ENCODE measurements around the gene EGF.
"Not testable (repeated sequence)": the region's sequence is repeated elsewhere in the genome, so short reads cannot be mapped to it uniquely, and the experiment has no call there.

The EGF gene

GRCh38 chr4:109915385-109916026 lies 2.8 kb downstream of the EGF start:
- DNase-seq = no peak

GRCh38 chr4:109916027-109916409 lies 3.3 kb downstream of the EGF start:
- DNase-seq = no peak

- no peak for DNase-seq
Measured at GRCh38 chr4:109921384-109921808, 8.7 kb downstream of the EGF start.

GRCh38 chr4:109925396-109925795 lies 12.7 kb downstream of the EGF start:
- DNase-seq = no peak

- DNase-seq = no peak
Measured at GRCh38 chr4:109928327-109929045, 15.8 kb downstream of the EGF start.

GRCh38 chr4:109930464-109930863 lies 17.8 kb downstream of the EGF start:
- no peak for DNase-seq

- DNase-seq = no peak
Measured at GRCh38 chr4:109930872-109931271, 18.2 kb downstream of the EGF start.

- DNase-seq = no peak
Measured at GRCh38 chr4:109931318-109931717, 18.6 kb downstream of the EGF start.

- not testable (repeated sequence) for DNase-seq
Measured at GRCh38 chr4:109937352-109937751, 24.7 kb downstream of the EGF start.

- DNase-seq = no peak
Measured at GRCh38 chr4:109939190-109939589, 26.5 kb downstream of the EGF start.

GRCh38 chr4:109942292-109942926 lies 29.7 kb downstream of the EGF start:
- no peak for DNase-seq

- no peak for DNase-seq
Measured at GRCh38 chr4:109943745-109944144, 31.1 kb downstream of the EGF start.

- DNase-seq = no peak
Measured at GRCh38 chr4:109944591-109944990, 31.9 kb downstream of the EGF start.

- no peak for DNase-seq
Measured at GRCh38 chr4:109945056-109945455, 32.4 kb downstream of the EGF start.

- DNase-seq = no peak
Measured at GRCh38 chr4:109946120-109946519, 33.4 kb downstream of the EGF start.

- no peak for DNase-seq
Measured at GRCh38 chr4:109947457-109947856, 34.8 kb downstream of the EGF start.

- no peak for DNase-seq
Measured at GRCh38 chr4:109947918-109948317, 35.2 kb downstream of the EGF start.

GRCh38 chr4:109949099-109949718 lies 36.5 kb downstream of the EGF start:
- not testable (repeated sequence) for DNase-seq

GRCh38 chr4:109952612-109953011 lies 39.9 kb downstream of the EGF start:
- DNase-seq = no peak

GRCh38 chr4:109953556-109953955 lies 40.9 kb downstream of the EGF start:
- DNase-seq = no peak

- DNase-seq = no peak
Measured at GRCh38 chr4:109955146-109955545, 42.5 kb downstream of the EGF start.

- DNase-seq = no peak
Measured at GRCh38 chr4:109957227-109957626, 44.5 kb downstream of the EGF start.

- DNase-seq = no peak
Measured at GRCh38 chr4:109959195-109959594, 46.5 kb downstream of the EGF start.

GRCh38 chr4:109962401-109962800 lies 49.7 kb downstream of the EGF start:
- DNase-seq = no peak

Data from CD4-positive, alpha-beta T cell treated with Interleukin-4 for 4 hours (primary cell).